ENCODE data around the gene PGLYRP2.

PGLYRP2 gene

GRCh38 chr19:15422296-15423075 is 56.8 kb downstream of the PGLYRP2 start:
- DNase-seq = no peak

- no peak for DNase-seq
Measured at GRCh38 chr19:15421721-15422260, 57.5 kb downstream of the PGLYRP2 start.

GRCh38 chr19:15421136-15421695 is 58.1 kb downstream of the PGLYRP2 start:
- DNase-seq = no peak

DNA sequence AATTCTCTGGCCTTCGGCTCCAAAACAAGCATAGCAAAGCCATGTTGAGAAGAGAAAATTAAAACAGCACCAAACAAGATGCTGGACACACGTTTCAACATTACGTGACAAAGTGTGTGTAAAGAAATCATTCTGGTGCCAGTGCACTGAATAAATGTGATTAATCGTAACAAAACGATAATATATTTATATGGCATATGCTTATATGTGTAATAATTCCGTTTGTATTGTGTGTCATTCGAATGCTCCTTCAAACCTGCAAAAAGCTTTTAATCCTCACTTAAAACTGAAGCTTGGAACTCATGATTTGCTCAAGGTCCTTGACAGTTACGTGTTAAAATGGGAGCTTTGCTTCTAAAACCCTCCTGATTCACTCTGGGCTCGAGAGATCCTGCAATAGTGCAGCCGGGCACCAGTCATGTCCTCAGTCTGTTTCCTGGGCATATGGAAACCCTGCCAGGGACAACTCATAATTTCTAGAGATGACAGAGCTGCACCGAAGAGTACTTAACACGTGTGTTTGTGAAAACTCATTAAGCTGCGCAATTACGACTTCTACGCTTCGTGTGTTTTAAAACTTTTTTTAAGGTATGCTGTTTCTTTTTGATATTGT is 59.8 kb downstream of the PGLYRP2 start:
- no peak for DNase-seq

All from activated CD4-positive, alpha-beta T cell treated with anti-CD3 and anti-CD28 coated beads for 1 hour (primary cell).